ENCODE measurements around the gene ATP2B2. TPM values are rescaled to one million over a fixed set of nuclear protein-coding genes. Genes with fewer than 3 reads are reported as not detected.

ATP2B2 gene
- total and polyA plus RNA-seq, 2 experiments from 2014 or later, result 0.42 to 0.63 TPM

DNA sequence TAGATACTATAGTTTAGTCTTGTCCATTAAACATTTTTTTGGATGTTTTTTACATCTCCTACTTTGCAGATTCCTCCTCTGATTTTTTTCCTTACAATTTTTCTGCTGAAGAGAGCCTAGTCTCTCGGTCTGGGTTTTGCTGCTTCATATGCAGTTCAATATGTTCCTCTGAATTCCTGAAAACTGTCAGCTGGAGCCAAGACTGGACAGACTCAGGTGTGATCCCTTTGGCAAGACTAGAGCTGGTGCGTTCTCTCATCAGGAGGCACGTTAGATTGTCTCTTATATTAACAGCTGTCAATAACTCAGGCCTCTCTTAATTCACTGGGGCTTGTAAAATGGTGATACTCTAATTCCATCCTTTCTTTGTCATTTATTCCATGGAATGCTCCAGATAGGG, 199.2 kb downstream of the ATP2B2 start (continued):
- TF ChIP-seq, protein P1, sequence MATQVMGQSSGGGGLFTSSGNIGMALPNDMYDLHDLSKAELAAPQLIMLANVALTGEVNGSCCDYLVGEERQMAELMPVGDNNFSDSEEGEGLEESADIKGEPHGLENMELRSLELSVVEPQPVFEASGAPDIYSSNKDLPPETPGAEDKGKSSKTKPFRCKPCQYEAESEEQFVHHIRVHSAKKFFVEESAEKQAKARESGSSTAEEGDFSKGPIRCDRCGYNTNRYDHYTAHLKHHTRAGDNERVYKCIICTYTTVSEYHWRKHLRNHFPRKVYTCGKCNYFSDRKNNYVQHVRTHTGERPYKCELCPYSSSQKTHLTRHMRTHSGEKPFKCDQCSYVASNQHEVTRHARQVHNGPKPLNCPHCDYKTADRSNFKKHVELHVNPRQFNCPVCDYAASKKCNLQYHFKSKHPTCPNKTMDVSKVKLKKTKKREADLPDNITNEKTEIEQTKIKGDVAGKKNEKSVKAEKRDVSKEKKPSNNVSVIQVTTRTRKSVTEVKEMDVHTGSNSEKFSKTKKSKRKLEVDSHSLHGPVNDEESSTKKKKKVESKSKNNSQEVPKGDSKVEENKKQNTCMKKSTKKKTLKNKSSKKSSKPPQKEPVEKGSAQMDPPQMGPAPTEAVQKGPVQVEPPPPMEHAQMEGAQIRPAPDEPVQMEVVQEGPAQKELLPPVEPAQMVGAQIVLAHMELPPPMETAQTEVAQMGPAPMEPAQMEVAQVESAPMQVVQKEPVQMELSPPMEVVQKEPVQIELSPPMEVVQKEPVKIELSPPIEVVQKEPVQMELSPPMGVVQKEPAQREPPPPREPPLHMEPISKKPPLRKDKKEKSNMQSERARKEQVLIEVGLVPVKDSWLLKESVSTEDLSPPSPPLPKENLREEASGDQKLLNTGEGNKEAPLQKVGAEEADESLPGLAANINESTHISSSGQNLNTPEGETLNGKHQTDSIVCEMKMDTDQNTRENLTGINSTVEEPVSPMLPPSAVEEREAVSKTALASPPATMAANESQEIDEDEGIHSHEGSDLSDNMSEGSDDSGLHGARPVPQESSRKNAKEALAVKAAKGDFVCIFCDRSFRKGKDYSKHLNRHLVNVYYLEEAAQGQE (IDR thresholded peaks at IDR 0.05; ENCODE audit: unreplicated experiment), result no peak
- TF ChIP-seq ZNF331 (CRISPR knock-in tag; IDR thresholded peaks at IDR 0.05; ENCODE audit: low read depth), result no peak
- no peak for TF ChIP-seq POLR2AphosphoS5 (IDR thresholded peaks at IDR 0.05; ENCODE audit: low read depth)

GRCh38 chr3:10305331-10305902, 200.0 kb downstream of the ATP2B2 start:
- ATAC-seq (no peak), DNase-seq (ENCODE audit: low spot score) (no peak)
- Histone ChIP-seq H4K20me1 (replicated peaks; ENCODE audit: insufficient read depth) (peaks cover 8% of the 10 kb centered on the region), H3K36me3 (ENCODE audit: insufficient read depth) (peaks cover 54% of the 10 kb centered on the region), H3K9me2 (ENCODE audit: insufficient read depth) (no peaks in the 10 kb centered on the region), H3K4me1 (ENCODE audit: insufficient read depth) (no peaks in the 10 kb centered on the region), H3K27ac (ENCODE audit: low read depth) (no peak overlapping the region), H3K4me3 (no peak overlapping the region), H2AFZ (no peak overlapping the region), H3K4me2 (no peak overlapping the region), H3K79me2 (replicated peaks; ENCODE audit: insufficient read depth) (no peaks in the 10 kb centered on the region), H3F3A (replicated peaks; ENCODE audit: low read depth) (no peaks in the 10 kb centered on the region), H3K27me3 (ENCODE audit: insufficient read depth) (no peaks in the 10 kb centered on the region)
- peaks cover 7% of the 10 kb centered on the region for H3K27me3 Mint-ChIP-seq (ENCODE audit: insufficient read depth, low read depth, poor library complexity)
- no peak overlapping the region for H3K4me3 Mint-ChIP-seq
- H3K9me3 Mint-ChIP-seq, result no peaks in the 10 kb centered on the region; the same call in 2 of the 3 replicates
- TF ChIP-seq CREB1 (CRISPR knock-in tag; IDR thresholded peaks at IDR 0.05; ENCODE audit: low read depth) (no peak), NANOG (IDR thresholded peaks at IDR 0.05; ENCODE audit: borderline replicate concordance) (no peak), POLR2AphosphoS5 (IDR thresholded peaks at IDR 0.05; ENCODE audit: low read depth) (no peak), JUNB (IDR thresholded peaks at IDR 0.05; ENCODE audit: unreplicated experiment) (no peak), STAT1 (IDR thresholded peaks at IDR 0.05; ENCODE audit: unreplicated experiment) (no peak)
- TF ChIP-seq, protein P2, sequence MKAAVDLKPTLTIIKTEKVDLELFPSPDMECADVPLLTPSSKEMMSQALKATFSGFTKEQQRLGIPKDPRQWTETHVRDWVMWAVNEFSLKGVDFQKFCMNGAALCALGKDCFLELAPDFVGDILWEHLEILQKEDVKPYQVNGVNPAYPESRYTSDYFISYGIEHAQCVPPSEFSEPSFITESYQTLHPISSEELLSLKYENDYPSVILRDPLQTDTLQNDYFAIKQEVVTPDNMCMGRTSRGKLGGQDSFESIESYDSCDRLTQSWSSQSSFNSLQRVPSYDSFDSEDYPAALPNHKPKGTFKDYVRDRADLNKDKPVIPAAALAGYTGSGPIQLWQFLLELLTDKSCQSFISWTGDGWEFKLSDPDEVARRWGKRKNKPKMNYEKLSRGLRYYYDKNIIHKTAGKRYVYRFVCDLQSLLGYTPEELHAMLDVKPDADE (IDR thresholded peaks at IDR 0.05), result no peak
- TF ChIP-seq, protein P3, sequence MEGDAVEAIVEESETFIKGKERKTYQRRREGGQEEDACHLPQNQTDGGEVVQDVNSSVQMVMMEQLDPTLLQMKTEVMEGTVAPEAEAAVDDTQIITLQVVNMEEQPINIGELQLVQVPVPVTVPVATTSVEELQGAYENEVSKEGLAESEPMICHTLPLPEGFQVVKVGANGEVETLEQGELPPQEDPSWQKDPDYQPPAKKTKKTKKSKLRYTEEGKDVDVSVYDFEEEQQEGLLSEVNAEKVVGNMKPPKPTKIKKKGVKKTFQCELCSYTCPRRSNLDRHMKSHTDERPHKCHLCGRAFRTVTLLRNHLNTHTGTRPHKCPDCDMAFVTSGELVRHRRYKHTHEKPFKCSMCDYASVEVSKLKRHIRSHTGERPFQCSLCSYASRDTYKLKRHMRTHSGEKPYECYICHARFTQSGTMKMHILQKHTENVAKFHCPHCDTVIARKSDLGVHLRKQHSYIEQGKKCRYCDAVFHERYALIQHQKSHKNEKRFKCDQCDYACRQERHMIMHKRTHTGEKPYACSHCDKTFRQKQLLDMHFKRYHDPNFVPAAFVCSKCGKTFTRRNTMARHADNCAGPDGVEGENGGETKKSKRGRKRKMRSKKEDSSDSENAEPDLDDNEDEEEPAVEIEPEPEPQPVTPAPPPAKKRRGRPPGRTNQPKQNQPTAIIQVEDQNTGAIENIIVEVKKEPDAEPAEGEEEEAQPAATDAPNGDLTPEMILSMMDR (conservative IDR thresholded peaks at IDR 0.05; ENCODE audit: low read depth in 2 of 2), result no peak
- peaks cover 3% of the 10 kb centered on the region; the same call in 1 of the 3 replicates for H3K4me1 Mint-ChIP-seq
- H3K27ac Mint-ChIP-seq, result no peak overlapping the region
- peaks cover 90% of the 10 kb centered on the region for H3K36me3 Mint-ChIP-seq (ENCODE audit: low read depth)

Data from GM23338 (cell line).